Measurements from ENCODE around the gene EHMT1.

Gene EHMT1

GRCh38 chr9:137645211-137645610 lies 26.4 kb downstream of the EHMT1 start:
- WGBS, 2 experiments, result 93 to 97% methylated on average over 5 of the region's 5 CpGs
- Histone ChIP-seq H3K4me3 (ENCODE audit: insufficient read depth, low read depth, low read length) (no peak overlapping the region), H3K36me3 (ENCODE audit: control insufficient read depth, insufficient read depth, low read length) (no peaks in the 10 kb centered on the region), H3K9me3 (ENCODE audit: control insufficient read depth, low read length) (no peaks in the 10 kb centered on the region), H3K4me1 (ENCODE audit: control insufficient read depth, insufficient read depth, low read length) (no peaks in the 10 kb centered on the region), H3K27ac (ENCODE audit: insufficient read depth, low read depth, low read length, poor library complexity, severe bottlenecking) (no peak overlapping the region), H3K27me3 (ENCODE audit: control insufficient read depth, insufficient read depth, low read length, poor library complexity, severe bottlenecking) (no peaks in the 10 kb centered on the region)

- Histone ChIP-seq H3K4me3 (ENCODE audit: insufficient read depth, low read depth, low read length) (no peak overlapping the region), H3K27me3 (ENCODE audit: control insufficient read depth, insufficient read depth, low read length, poor library complexity, severe bottlenecking) (no peaks in the 10 kb centered on the region), H3K9me3 (ENCODE audit: control insufficient read depth, low read length) (no peaks in the 10 kb centered on the region), H3K4me1 (ENCODE audit: control insufficient read depth, insufficient read depth, low read length) (no peaks in the 10 kb centered on the region), H3K36me3 (ENCODE audit: control insufficient read depth, insufficient read depth, low read length) (no peaks in the 10 kb centered on the region), H3K27ac (ENCODE audit: insufficient read depth, low read depth, low read length, poor library complexity, severe bottlenecking) (no peak overlapping the region)
- WGBS, 2 experiments, result 91 to 94% methylated on average over 13 of the region's 13 CpGs
Measured at GRCh38 chr9:137646341-137646740, 27.5 kb downstream of the EHMT1 start.

GRCh38 chr9:137647096-137647714 lies 28.4 kb downstream of the EHMT1 start:
- Histone ChIP-seq H3K4me3 (ENCODE audit: insufficient read depth, low read depth, low read length) (no peak overlapping the region), H3K27me3 (ENCODE audit: control insufficient read depth, insufficient read depth, low read length, poor library complexity, severe bottlenecking) (no peaks in the 10 kb centered on the region), H3K36me3 (ENCODE audit: control insufficient read depth, insufficient read depth, low read length) (no peaks in the 10 kb centered on the region), H3K4me1 (ENCODE audit: control insufficient read depth, insufficient read depth, low read length) (no peaks in the 10 kb centered on the region), H3K27ac (ENCODE audit: insufficient read depth, low read depth, low read length, poor library complexity, severe bottlenecking) (no peak overlapping the region), H3K9me3 (ENCODE audit: control insufficient read depth, low read length) (no peaks in the 10 kb centered on the region)
- 92 to 93% methylated on average over 15 of the region's 15 CpGs for WGBS, 2 experiments

DNA sequence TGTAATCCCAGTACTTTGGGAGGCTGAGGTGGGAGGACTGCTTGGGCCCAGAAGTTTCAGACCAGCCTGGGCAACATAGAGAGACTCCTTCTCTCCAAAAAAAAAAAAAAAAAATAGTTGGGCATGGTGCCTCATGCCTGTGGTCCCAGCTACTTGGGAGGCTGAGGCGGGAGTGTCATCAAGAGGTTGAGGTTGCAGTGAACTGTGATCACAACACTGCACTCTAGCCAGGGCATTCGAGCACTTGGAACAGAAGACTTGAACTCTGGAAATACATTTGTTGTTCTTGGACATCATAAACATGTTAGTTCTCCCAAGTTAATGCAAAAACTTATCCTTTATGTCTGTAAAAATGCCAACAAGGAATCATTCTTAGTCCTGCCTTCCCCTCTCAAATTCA lies 29.6 kb downstream of the EHMT1 start:
- H3K4me1 ChIP-seq (ENCODE audit: control insufficient read depth, insufficient read depth, low read length), result no peaks in the 10 kb centered on the region
- H3K4me3 ChIP-seq (ENCODE audit: insufficient read depth, low read depth, low read length), result no peak overlapping the region
- WGBS, 2 experiments, result 91 to 98% methylated on average over 2 of the region's 2 CpGs
- H3K27me3 ChIP-seq (ENCODE audit: control insufficient read depth, insufficient read depth, low read length, poor library complexity, severe bottlenecking), result no peaks in the 10 kb centered on the region
- H3K27ac ChIP-seq (ENCODE audit: insufficient read depth, low read depth, low read length, poor library complexity, severe bottlenecking), result no peak overlapping the region
- H3K36me3 ChIP-seq (ENCODE audit: control insufficient read depth, insufficient read depth, low read length), result no peaks in the 10 kb centered on the region
- H3K9me3 ChIP-seq (ENCODE audit: control insufficient read depth, low read length), result no peaks in the 10 kb centered on the region

DNA sequence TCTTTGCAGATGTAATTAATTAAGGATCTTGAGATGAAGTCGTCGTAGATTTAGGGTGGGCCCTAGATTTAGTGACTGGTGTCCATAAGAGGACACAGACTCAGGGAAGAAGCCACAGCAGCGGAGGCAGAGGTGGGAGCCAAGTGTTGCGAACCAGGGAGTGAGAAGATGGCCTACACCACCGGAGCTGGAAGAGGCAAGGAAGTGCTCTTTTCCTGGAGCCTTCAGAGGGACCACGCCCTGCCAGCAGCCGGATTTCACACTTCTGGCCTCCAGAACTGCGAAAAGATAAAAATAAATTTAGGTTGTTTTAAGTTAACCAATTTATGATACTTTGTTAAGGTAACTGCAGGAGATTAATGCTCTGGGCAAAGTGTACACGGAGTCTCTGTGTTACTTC lies 30.7 kb downstream of the EHMT1 start:
- Histone ChIP-seq H3K9me3 (ENCODE audit: control insufficient read depth, low read length) (no peaks in the 10 kb centered on the region), H3K4me3 (ENCODE audit: insufficient read depth, low read depth, low read length) (no peak overlapping the region), H3K27me3 (ENCODE audit: control insufficient read depth, insufficient read depth, low read length, poor library complexity, severe bottlenecking) (no peaks in the 10 kb centered on the region), H3K27ac (ENCODE audit: insufficient read depth, low read depth, low read length, poor library complexity, severe bottlenecking) (no peak overlapping the region), H3K36me3 (ENCODE audit: control insufficient read depth, insufficient read depth, low read length) (no peaks in the 10 kb centered on the region), H3K4me1 (ENCODE audit: control insufficient read depth, insufficient read depth, low read length) (no peaks in the 10 kb centered on the region)
- 97% methylated on average over 9 of the region's 9 CpGs for WGBS, 2 experiments

GRCh38 chr9:137650259-137650658 lies 31.5 kb downstream of the EHMT1 start:
- H3K4me1 ChIP-seq (ENCODE audit: control insufficient read depth, insufficient read depth, low read length), result no peaks in the 10 kb centered on the region
- 90 to 95% methylated on average over 2 of the region's 2 CpGs for WGBS, 2 experiments
- H3K36me3 ChIP-seq (ENCODE audit: control insufficient read depth, insufficient read depth, low read length), result no peaks in the 10 kb centered on the region
- H3K27ac ChIP-seq (ENCODE audit: insufficient read depth, low read depth, low read length, poor library complexity, severe bottlenecking), result no peak overlapping the region
- H3K4me3 ChIP-seq (ENCODE audit: insufficient read depth, low read depth, low read length), result no peak overlapping the region
- H3K9me3 ChIP-seq (ENCODE audit: control insufficient read depth, low read length), result no peaks in the 10 kb centered on the region
- H3K27me3 ChIP-seq (ENCODE audit: control insufficient read depth, insufficient read depth, low read length, poor library complexity, severe bottlenecking), result no peaks in the 10 kb centered on the region

GRCh38 chr9:137650779-137651178 lies 32.0 kb downstream of the EHMT1 start:
- Histone ChIP-seq H3K9me3 (ENCODE audit: control insufficient read depth, low read length) (no peaks in the 10 kb centered on the region), H3K27me3 (ENCODE audit: control insufficient read depth, insufficient read depth, low read length, poor library complexity, severe bottlenecking) (no peaks in the 10 kb centered on the region), H3K27ac (ENCODE audit: insufficient read depth, low read depth, low read length, poor library complexity, severe bottlenecking) (no peak overlapping the region), H3K4me1 (ENCODE audit: control insufficient read depth, insufficient read depth, low read length) (no peaks in the 10 kb centered on the region), H3K4me3 (ENCODE audit: insufficient read depth, low read depth, low read length) (no peak overlapping the region), H3K36me3 (ENCODE audit: control insufficient read depth, insufficient read depth, low read length) (no peaks in the 10 kb centered on the region)
- 94 to 98% methylated on average over 7 of the region's 7 CpGs for WGBS, 2 experiments

DNA sequence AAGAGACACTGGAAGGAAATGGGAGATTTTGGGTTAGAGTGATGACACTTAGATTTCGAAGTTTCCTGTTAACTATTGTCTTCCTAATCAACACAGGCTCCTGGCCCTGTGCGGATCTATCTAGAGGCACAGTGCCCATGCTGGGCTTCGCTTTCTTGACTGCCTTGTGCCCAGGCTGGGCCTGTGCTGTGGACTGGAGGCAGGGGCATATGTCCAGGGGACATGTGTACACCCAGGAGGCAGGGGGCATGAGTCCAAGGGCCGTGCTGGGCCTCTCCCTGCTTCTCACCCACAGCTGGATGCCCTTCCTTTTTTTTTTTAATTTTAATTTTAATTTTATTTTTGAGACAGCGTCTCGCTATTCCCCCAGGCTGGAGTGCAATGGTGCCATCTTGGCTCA lies 37.6 kb downstream of the EHMT1 start:
- H3K36me3 ChIP-seq (ENCODE audit: control insufficient read depth, insufficient read depth, low read length), result no peaks in the 10 kb centered on the region
- H3K27ac ChIP-seq (ENCODE audit: insufficient read depth, low read depth, low read length, poor library complexity, severe bottlenecking), result no peak overlapping the region
- no peak overlapping the region for H3K4me3 ChIP-seq (ENCODE audit: insufficient read depth, low read depth, low read length)
- H3K9me3 ChIP-seq (ENCODE audit: control insufficient read depth, low read length), result no peaks in the 10 kb centered on the region
- 96 to 98% methylated on average over 5 to 6 of the region's 6 CpGs for WGBS, 2 experiments
- no peaks in the 10 kb centered on the region for H3K27me3 ChIP-seq (ENCODE audit: control insufficient read depth, insufficient read depth, low read length, poor library complexity, severe bottlenecking)
- H3K4me1 ChIP-seq (ENCODE audit: control insufficient read depth, insufficient read depth, low read length), result no peaks in the 10 kb centered on the region

DNA sequence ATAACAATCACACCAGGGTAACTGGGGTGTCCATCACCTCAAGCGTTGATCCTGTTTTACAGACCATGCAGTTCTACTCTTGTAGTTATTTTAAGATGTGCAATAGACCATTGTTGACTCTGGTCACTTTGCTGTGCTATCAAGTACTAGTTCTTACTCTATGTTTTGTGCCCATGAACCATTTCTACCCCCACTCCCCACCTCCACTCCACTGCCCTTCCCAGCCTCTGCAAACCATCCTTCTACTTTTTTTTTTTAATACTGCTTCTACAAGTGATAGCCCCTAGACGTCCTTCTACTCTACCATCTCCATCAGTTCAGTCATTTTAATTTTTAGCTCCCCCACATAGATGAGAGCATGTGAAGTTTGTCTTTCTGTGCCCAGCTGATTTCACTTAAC lies 38.8 kb downstream of the EHMT1 start:
- Histone ChIP-seq H3K4me1 (ENCODE audit: control insufficient read depth, insufficient read depth, low read length) (no peaks in the 10 kb centered on the region), H3K9me3 (ENCODE audit: control insufficient read depth, low read length) (no peaks in the 10 kb centered on the region), H3K36me3 (ENCODE audit: control insufficient read depth, insufficient read depth, low read length) (no peaks in the 10 kb centered on the region), H3K27me3 (ENCODE audit: control insufficient read depth, insufficient read depth, low read length, poor library complexity, severe bottlenecking) (no peaks in the 10 kb centered on the region), H3K27ac (ENCODE audit: insufficient read depth, low read depth, low read length, poor library complexity, severe bottlenecking) (no peak overlapping the region), H3K4me3 (ENCODE audit: insufficient read depth, low read depth, low read length) (no peak overlapping the region)
- WGBS, 2 experiments, result 86 to 88% methylated on average over 2 of the region's 2 CpGs

- Histone ChIP-seq H3K4me1 (ENCODE audit: control insufficient read depth, insufficient read depth, low read length) (no peaks in the 10 kb centered on the region), H3K9me3 (ENCODE audit: control insufficient read depth, low read length) (no peaks in the 10 kb centered on the region), H3K27me3 (ENCODE audit: control insufficient read depth, insufficient read depth, low read length, poor library complexity, severe bottlenecking) (no peaks in the 10 kb centered on the region), H3K36me3 (ENCODE audit: control insufficient read depth, insufficient read depth, low read length) (no peaks in the 10 kb centered on the region), H3K27ac (ENCODE audit: insufficient read depth, low read depth, low read length, poor library complexity, severe bottlenecking) (no peak overlapping the region), H3K4me3 (ENCODE audit: insufficient read depth, low read depth, low read length) (no peak overlapping the region)
- 91 to 100% methylated on average over 1 of the region's 2 CpGs for WGBS, 2 experiments
Measured at GRCh38 chr9:137658781-137659180, 40.0 kb downstream of the EHMT1 start.

- H3K4me3 ChIP-seq (ENCODE audit: insufficient read depth, low read depth, low read length), result no peak overlapping the region
- H3K36me3 ChIP-seq (ENCODE audit: control insufficient read depth, insufficient read depth, low read length), result no peaks in the 10 kb centered on the region
- H3K4me1 ChIP-seq (ENCODE audit: control insufficient read depth, insufficient read depth, low read length), result peaks cover 8% of the 10 kb centered on the region
- H3K27me3 ChIP-seq (ENCODE audit: control insufficient read depth, insufficient read depth, low read length, poor library complexity, severe bottlenecking), result no peaks in the 10 kb centered on the region
- H3K9me3 ChIP-seq (ENCODE audit: control insufficient read depth, low read length), result no peaks in the 10 kb centered on the region
- no peak overlapping the region for H3K27ac ChIP-seq (ENCODE audit: insufficient read depth, low read depth, low read length, poor library complexity, severe bottlenecking)
- 94 to 96% methylated on average over 4 of the region's 4 CpGs for WGBS, 2 experiments
Measured at GRCh38 chr9:137660144-137660543, 41.3 kb downstream of the EHMT1 start.
